CD4-positive, alpha-beta memory T cell (primary cell): Measurements from ENCODE around the gene VSTM2B. TPM values are rescaled to one million over a fixed set of nuclear protein-coding genes. Genes with fewer than 3 reads are reported as not detected.

Experiments
- CTCF ChIA-PET: fragments of 350-600 bp; sonication (Branson Sonifier 250); formaldehyde crosslinking; loops from one replicate; lab custom pipeline; 2021; ENCODE audit warnings: inconsistent platforms; ENCODE audit not compliant: partially characterized antibody; lab: Charles Lee
- POLR2A ChIA-PET: fragments of 350-600 bp; sonication (Branson Sonifier 250); formaldehyde crosslinking; loops from one replicate; lab custom pipeline; 2021; ENCODE audit not compliant: partially characterized antibody; lab: Charles Lee
- DNase-seq, 5 donors: peaks; one replicate each; pipeline versions ENCODE4 v3.0.0 to v3.0.0-alpha.2; 2020 to 2022; ENCODE audit warnings: mixed read lengths in 1 of 5
- H3K27ac ChIP-seq: one replicate; pipeline ENCODE4 v1.7.0; 2013; ENCODE audit warnings: low read depth, low read length
- H3K27me3 ChIP-seq: 2 replicates; pipeline ENCODE4 v1.7.0; 2013; ENCODE audit warnings: mild to moderate bottlenecking, low read length, moderate library complexity; ENCODE audit not compliant: insufficient read depth
- H3K36me3 ChIP-seq: 2 replicates; pipeline ENCODE4 v1.7.0; 2013; ENCODE audit warnings: mild to moderate bottlenecking, low read length, moderate library complexity; ENCODE audit not compliant: insufficient read depth
- H3K4me1 ChIP-seq: 2 replicates; pipeline ENCODE4 v1.7.0; 2013; ENCODE audit warnings: mild to moderate bottlenecking, low read length, moderate library complexity; ENCODE audit not compliant: insufficient read depth
- H3K4me3 ChIP-seq, 2 donors: one replicate each; pipeline ENCODE4 v1.7.0; 2013; ENCODE audit warnings: low read length in 2 of 2, mild to moderate bottlenecking in 1 of 2
- H3K9me3 ChIP-seq, 2 donors: one replicate each; pipeline ENCODE4 v1.7.0; 2013; ENCODE audit warnings: low read length in 2 of 2, control low read depth in 1 of 2; ENCODE audit not compliant: control insufficient read depth in 1 of 2
- H3K27ac Mint-ChIP-seq, 7 donors: one replicate each; pipeline ENCODE4 v1.8.0; 2020 to 2021; ENCODE audit warnings: mixed read lengths in 7 of 7, mild to moderate bottlenecking in 6 of 7, inconsistent platforms in 3 of 7, moderate library complexity in 3 of 7
- H3K27me3 Mint-ChIP-seq, 2 donors: one replicate each; pipeline ENCODE4 v1.8.0; 2020 to 2021; ENCODE audit warnings: mixed read lengths in 2 of 2
- H3K36me3 Mint-ChIP-seq, 2 donors: one replicate each; pipeline ENCODE4 v1.8.0; 2020 to 2021; ENCODE audit warnings: mixed read lengths in 2 of 2, inconsistent platforms in 1 of 2, mild to moderate bottlenecking in 1 of 2
- H3K4me1 Mint-ChIP-seq, 4 donors: one replicate each; pipeline ENCODE4 v1.8.0; 2020 to 2021; ENCODE audit warnings: mixed read lengths in 4 of 4, mild to moderate bottlenecking in 1 of 4
- H3K4me3 Mint-ChIP-seq, 8 donors: one replicate each; pipeline ENCODE4 v1.8.0; 2020 to 2021; ENCODE audit warnings: mixed read lengths in 8 of 8, mild to moderate bottlenecking in 7 of 8, moderate library complexity in 6 of 8, inconsistent platforms in 3 of 8
- H3K9me3 Mint-ChIP-seq, 8 donors: one replicate each; pipeline ENCODE4 v1.8.0; 2020 to 2021; ENCODE audit warnings: mixed read lengths in 8 of 8, mild to moderate bottlenecking in 5 of 8, inconsistent platforms in 3 of 8, moderate library complexity in 1 of 8
- intact Hi-C: fragments of 100-400 bp; cut with micrococcal nuclease; formaldehyde crosslinking; loops from one replicate; pipeline ENCODE4 v1.15.1; 2023
- polyA plus RNA-seq, 2 donors: library from polyadenylated mRNA; unstranded; fragments of 300-500 nt; fragmentation: Illumina TruSeq; gene quantifications; one replicate each; pipeline ENCODE4 v1.2.3, GENCODE V29; 2021
- total RNA-seq, 2 experiments: library from RNA; stranded (reverse); gene quantifications; one replicate each; pipeline ENCODE4 v1.2.3, GENCODE V29; 2021

The VSTM2B gene
- total and polyA plus RNA-seq, 4 experiments from 2014 or later = not detected

GRCh38 chr19:29516358-29516725, 9.5 kb upstream of the VSTM2B start:
- H3K27me3 Mint-ChIP-seq = peaks cover 9 to 14% of the 10 kb centered on the region in 2 donors
- no peaks in the 10 kb centered on the region for H3K36me3 Mint-ChIP-seq
- DNase-seq = no peak
- CTCF ChIA-PET = no interaction called here
- Histone ChIP-seq H3K36me3 (no peaks in the 10 kb centered on the region), H3K27ac (no peak overlapping the region), H3K9me3 (no peaks in the 10 kb centered on the region), H3K4me1 (no peaks in the 10 kb centered on the region), H3K27me3 (no peaks in the 10 kb centered on the region), H3K4me3 (no peak overlapping the region)
- H3K4me1 Mint-ChIP-seq = no peaks in the 10 kb centered on the region
- H3K9me3 Mint-ChIP-seq = peaks cover 0 to 1% (median 0%) of the 10 kb centered on the region in 8 donors
- intact Hi-C loops = no loop called here
- no peak overlapping the region for H3K4me3 Mint-ChIP-seq
- POLR2A ChIA-PET = no interaction called here
- no peak overlapping the region for H3K27ac Mint-ChIP-seq

DNA sequence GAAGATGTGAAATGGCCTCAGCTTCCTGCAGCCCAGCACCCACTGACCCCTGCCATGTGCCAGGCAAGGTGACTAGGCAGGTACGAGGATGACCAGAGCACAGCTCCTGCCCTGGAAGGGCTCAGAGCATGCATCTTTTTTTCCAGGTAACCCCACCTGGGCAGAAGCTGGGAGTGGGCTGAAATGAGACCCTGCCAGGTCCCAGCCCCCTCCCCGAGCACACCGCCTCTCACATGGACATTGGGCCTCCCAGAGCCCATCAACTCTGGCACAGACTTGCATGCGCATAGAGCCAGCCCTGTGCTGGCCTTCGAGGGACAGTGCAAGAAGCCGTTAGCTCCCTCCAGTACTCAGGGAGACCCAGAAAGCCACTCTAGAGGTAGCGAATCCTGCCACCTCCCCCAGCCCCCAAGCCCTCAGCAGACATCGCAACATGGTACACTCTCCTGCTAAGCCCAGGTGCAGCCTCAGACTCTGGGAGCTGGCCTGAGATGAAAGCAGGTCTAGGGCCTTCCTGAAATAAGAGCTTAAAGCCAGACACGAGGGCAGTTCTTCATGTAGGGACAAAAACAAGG, 8.9 kb upstream of the VSTM2B start:
- ChIA-PET POLR2A (no interaction called here), CTCF (no interaction called here)
- Mint-ChIP-seq H3K27me3 (peaks cover 11 to 20% of the 10 kb centered on the region in 2 donors), H3K4me1 (no peaks in the 10 kb centered on the region), H3K27ac (no peak overlapping the region), H3K4me3 (no peak overlapping the region), H3K36me3 (no peaks in the 10 kb centered on the region), H3K9me3 (peaks cover 0 to 1% (median 0%) of the 10 kb centered on the region in 8 donors)
- Histone ChIP-seq H3K4me1 (no peaks in the 10 kb centered on the region), H3K27me3 (no peaks in the 10 kb centered on the region), H3K36me3 (no peaks in the 10 kb centered on the region), H3K9me3 (no peaks in the 10 kb centered on the region), H3K4me3 (no peak overlapping the region), H3K27ac (no peak overlapping the region)
- intact Hi-C loops = no loop called here
- no peak for DNase-seq

DNA sequence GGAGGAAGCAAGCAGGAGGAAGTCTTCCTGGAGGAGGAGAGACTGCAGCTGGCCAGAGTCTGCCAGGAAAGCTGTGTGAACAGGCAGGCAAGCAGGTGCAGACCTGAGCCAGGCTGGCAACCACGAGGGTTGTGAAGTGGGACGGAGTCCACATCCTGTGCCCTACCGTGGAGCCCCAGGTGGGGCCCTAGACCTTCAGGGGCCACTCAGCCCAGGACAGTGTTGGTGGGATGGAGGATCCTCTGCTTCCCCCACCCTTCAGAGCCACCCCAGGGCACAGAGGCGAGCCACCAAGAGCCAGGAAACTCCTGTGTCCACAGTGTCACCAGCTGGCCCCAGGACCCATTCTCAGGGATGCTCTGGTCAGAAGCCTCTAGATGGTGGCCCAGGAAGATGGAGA, 8.4 kb upstream of the VSTM2B start:
- intact Hi-C loops = no loop called here
- Mint-ChIP-seq H3K36me3 (no peaks in the 10 kb centered on the region), H3K4me1 (no peaks in the 10 kb centered on the region), H3K27ac (no peak overlapping the region), H3K4me3 (no peak overlapping the region), H3K9me3 (peaks cover 0 to 1% (median 0%) of the 10 kb centered on the region in 8 donors), H3K27me3 (peaks cover 11 to 22% of the 10 kb centered on the region in 2 donors)
- H3K27me3 ChIP-seq = no peaks in the 10 kb centered on the region
- DNase-seq = no peak
- no peaks in the 10 kb centered on the region for H3K9me3 ChIP-seq
- H3K36me3 ChIP-seq = no peaks in the 10 kb centered on the region
- H3K4me3 ChIP-seq = no peak overlapping the region
- no peak overlapping the region for H3K27ac ChIP-seq
- CTCF ChIA-PET = no interaction called here
- H3K4me1 ChIP-seq = no peaks in the 10 kb centered on the region
- POLR2A ChIA-PET = no interaction called here

- no peak overlapping the region for H3K4me3 ChIP-seq
- Mint-ChIP-seq H3K27ac (no peak overlapping the region), H3K27me3 (peaks cover 13 to 28% of the 10 kb centered on the region in 2 donors), H3K4me3 (no peak overlapping the region), H3K36me3 (no peaks in the 10 kb centered on the region), H3K4me1 (no peaks in the 10 kb centered on the region), H3K9me3 (peaks cover 0 to 1% (median 0%) of the 10 kb centered on the region in 8 donors)
- intact Hi-C loops = no loop called here
- no peaks in the 10 kb centered on the region for H3K9me3 ChIP-seq
- ChIA-PET CTCF (no interaction called here), POLR2A (no interaction called here)
- no peaks in the 10 kb centered on the region for H3K36me3 ChIP-seq
- H3K27ac ChIP-seq = no peak overlapping the region
- H3K4me1 ChIP-seq = no peaks in the 10 kb centered on the region
- no peak for DNase-seq
- H3K27me3 ChIP-seq = no peaks in the 10 kb centered on the region
Observed at GRCh38 chr19:29517946-29518345, 7.8 kb upstream of the VSTM2B start.

- CTCF ChIA-PET = no interaction called here
- Mint-ChIP-seq H3K4me3 (no peak overlapping the region), H3K36me3 (no peaks in the 10 kb centered on the region), H3K27me3 (peaks cover 24 to 38% of the 10 kb centered on the region in 2 donors), H3K27ac (no peak overlapping the region), H3K4me1 (peaks cover 0 to 6% (median 3%) of the 10 kb centered on the region in 4 donors), H3K9me3 (peaks cover 0 to 2% (median 0%) of the 10 kb centered on the region in 8 donors)
- no peaks in the 10 kb centered on the region for H3K36me3 ChIP-seq
- intact Hi-C loops = no loop called here
- H3K4me3 ChIP-seq = no peak overlapping the region
- no peak overlapping the region for H3K27ac ChIP-seq
- H3K9me3 ChIP-seq = no peaks in the 10 kb centered on the region
- POLR2A ChIA-PET = no interaction called here
- no peak for DNase-seq
- no peaks in the 10 kb centered on the region for H3K4me1 ChIP-seq
- H3K27me3 ChIP-seq = no peaks in the 10 kb centered on the region
Observed at GRCh38 chr19:29519146-29519545, 6.6 kb upstream of the VSTM2B start.

GRCh38 chr19:29519931-29520330, 5.9 kb upstream of the VSTM2B start:
- intact Hi-C loops = no loop called here
- H3K36me3 ChIP-seq = no peaks in the 10 kb centered on the region
- Mint-ChIP-seq H3K9me3 (peaks cover 0 to 2% (median 0%) of the 10 kb centered on the region in 8 donors), H3K27me3 (peaks cover 31 to 39% of the 10 kb centered on the region in 2 donors), H3K27ac (peak overlapping the region in 1 of 7 donors; percentile 2), H3K36me3 (no peaks in the 10 kb centered on the region), H3K4me3 (no peak overlapping the region), H3K4me1 (peaks cover under 1 to 7% (median 5%) of the 10 kb centered on the region in 4 donors)
- no peak for DNase-seq
- no peak overlapping the region for H3K4me3 ChIP-seq
- no peaks in the 10 kb centered on the region for H3K9me3 ChIP-seq
- POLR2A ChIA-PET = no interaction called here
- no peak overlapping the region for H3K27ac ChIP-seq
- no peaks in the 10 kb centered on the region for H3K4me1 ChIP-seq
- H3K27me3 ChIP-seq = no peaks in the 10 kb centered on the region
- CTCF ChIA-PET = no interaction called here

DNA sequence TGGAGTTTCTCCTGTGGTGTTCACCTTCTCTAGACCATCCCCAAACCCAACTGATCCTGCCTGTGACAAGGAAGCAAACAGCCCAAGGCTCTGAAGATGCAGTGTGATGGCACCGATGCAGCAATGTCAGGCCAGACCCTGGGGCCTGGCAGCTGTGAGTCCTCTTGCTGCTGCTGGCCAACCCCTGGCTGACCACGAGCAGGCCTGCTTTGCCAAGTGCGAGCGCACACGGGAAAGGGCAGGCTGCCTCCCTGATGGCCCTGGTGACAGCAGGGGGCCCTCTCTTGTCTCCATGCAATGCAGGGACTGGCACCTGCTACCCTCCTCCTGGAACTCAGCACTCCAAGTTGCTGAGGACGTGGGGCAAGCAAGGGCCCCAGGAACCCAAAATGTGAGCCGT, 5.4 kb upstream of the VSTM2B start:
- DNase-seq = no peak
- ChIA-PET CTCF (no interaction called here), POLR2A (no interaction called here)
- peaks cover 0 to 2% (median 0%) of the 10 kb centered on the region in 8 donors for H3K9me3 Mint-ChIP-seq
- H3K27ac Mint-ChIP-seq = no peak overlapping the region
- Histone ChIP-seq H3K4me3 (no peak overlapping the region), H3K27me3 (no peaks in the 10 kb centered on the region), H3K36me3 (no peaks in the 10 kb centered on the region), H3K9me3 (no peaks in the 10 kb centered on the region), H3K27ac (no peak overlapping the region), H3K4me1 (no peaks in the 10 kb centered on the region)
- peaks cover 2 to 9% (median 5%) of the 10 kb centered on the region in 4 donors for H3K4me1 Mint-ChIP-seq
- intact Hi-C loops = no loop called here
- no peaks in the 10 kb centered on the region for H3K36me3 Mint-ChIP-seq
- H3K27me3 Mint-ChIP-seq = peaks cover 32 to 40% of the 10 kb centered on the region in 2 donors
- H3K4me3 Mint-ChIP-seq = no peak overlapping the region
